Measurements from ENCODE around the gene RAB3IP.
"Not testable (repeated sequence)": the region's sequence is repeated elsewhere in the genome, so short reads cannot be mapped to it uniquely, and the experiment has no call there.

Gene RAB3IP

DNA sequence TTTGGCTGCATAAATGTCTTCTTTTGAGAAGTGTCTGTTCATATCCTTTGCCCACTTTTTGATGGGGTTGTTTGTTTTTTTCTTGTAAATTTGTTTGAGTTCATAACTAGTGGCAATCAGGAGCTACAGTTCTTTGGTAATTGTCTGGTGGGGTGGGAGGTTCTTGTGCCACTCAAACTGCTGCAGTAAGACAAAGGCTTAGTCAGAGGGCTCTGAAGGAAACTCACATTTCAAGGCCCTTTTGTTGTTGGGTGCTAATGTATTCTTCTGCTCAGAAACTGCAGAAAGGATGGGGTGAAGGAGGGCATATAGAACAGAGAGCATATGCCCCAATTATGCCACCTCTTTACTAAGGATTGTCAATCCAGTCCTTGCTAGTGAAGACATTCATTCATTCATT, 108.3 kb downstream of the RAB3IP start:
- no peaks in the 10 kb centered on the region for H3K4me1 ChIP-seq (ENCODE audit: insufficient read depth, low read length, poor library complexity, severe bottlenecking)
- no peaks in the 10 kb centered on the region for H3K27me3 ChIP-seq (ENCODE audit: insufficient read depth, low read length, poor library complexity, severe bottlenecking)
- no peaks in the 10 kb centered on the region for H3K36me3 ChIP-seq (ENCODE audit: insufficient read depth, low read length)
- no peaks in the 10 kb centered on the region for H3K9me2 ChIP-seq (replicated peaks; ENCODE audit: low read depth, low read length)
- no peaks in the 10 kb centered on the region for H4K20me1 ChIP-seq (ENCODE audit: insufficient read depth, low read length, poor library complexity, severe bottlenecking)
- no peak overlapping the region for H3K9ac ChIP-seq (ENCODE audit: low read depth, low read length, poor library complexity, severe bottlenecking)
- no peak for TF ChIP-seq EZH2phosphoT487 (IDR thresholded peaks at IDR 0.05; ENCODE audit: borderline replicate concordance)
- TF ChIP-seq, protein P1, sequence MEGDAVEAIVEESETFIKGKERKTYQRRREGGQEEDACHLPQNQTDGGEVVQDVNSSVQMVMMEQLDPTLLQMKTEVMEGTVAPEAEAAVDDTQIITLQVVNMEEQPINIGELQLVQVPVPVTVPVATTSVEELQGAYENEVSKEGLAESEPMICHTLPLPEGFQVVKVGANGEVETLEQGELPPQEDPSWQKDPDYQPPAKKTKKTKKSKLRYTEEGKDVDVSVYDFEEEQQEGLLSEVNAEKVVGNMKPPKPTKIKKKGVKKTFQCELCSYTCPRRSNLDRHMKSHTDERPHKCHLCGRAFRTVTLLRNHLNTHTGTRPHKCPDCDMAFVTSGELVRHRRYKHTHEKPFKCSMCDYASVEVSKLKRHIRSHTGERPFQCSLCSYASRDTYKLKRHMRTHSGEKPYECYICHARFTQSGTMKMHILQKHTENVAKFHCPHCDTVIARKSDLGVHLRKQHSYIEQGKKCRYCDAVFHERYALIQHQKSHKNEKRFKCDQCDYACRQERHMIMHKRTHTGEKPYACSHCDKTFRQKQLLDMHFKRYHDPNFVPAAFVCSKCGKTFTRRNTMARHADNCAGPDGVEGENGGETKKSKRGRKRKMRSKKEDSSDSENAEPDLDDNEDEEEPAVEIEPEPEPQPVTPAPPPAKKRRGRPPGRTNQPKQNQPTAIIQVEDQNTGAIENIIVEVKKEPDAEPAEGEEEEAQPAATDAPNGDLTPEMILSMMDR (conservative IDR thresholded peaks at IDR 0.05; ENCODE audit: low read length) = no peak
- no peaks in the 10 kb centered on the region for H3K9me3 ChIP-seq (ENCODE audit: insufficient read depth, low read depth, low read length)
- H3K79me2 ChIP-seq (ENCODE audit: insufficient read depth, low read length) = no peaks in the 10 kb centered on the region
- no peak overlapping the region for H3K4me2 ChIP-seq (ENCODE audit: low read depth, low read length, poor library complexity, severe bottlenecking)
- H3F3A ChIP-seq (ENCODE audit: low read depth) = no peaks in the 10 kb centered on the region
- H3K4me3 ChIP-seq (ENCODE audit: low read length, poor library complexity, severe bottlenecking) = no peak overlapping the region
- H2AFZ ChIP-seq (ENCODE audit: low read length) = no peak overlapping the region

DNA sequence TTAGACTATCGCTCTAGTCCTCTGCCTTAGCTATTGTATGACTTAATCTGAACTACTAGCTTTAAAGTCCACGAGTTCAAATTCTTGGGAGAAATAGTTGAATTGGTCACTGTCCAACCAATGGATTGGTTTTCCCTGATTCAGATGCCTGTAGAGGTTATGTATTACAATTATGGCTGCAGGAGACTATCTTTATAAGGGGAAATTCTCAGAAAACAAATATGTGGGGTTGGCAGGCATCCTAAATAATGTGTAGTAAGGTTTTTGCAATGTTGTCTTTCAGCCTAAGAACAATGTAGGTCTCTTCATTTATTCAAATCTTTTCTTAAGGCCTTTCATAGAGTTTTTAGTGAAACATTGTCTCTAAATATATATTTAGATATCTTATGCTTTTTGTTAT, 113.3 kb downstream of the RAB3IP start:
- H2AFZ ChIP-seq (ENCODE audit: low read length) = no peak overlapping the region
- H3K9me2 ChIP-seq (replicated peaks; ENCODE audit: low read depth, low read length) = no peaks in the 10 kb centered on the region
- no peaks in the 10 kb centered on the region for H3K4me1 ChIP-seq (ENCODE audit: insufficient read depth, low read length, poor library complexity, severe bottlenecking)
- no peaks in the 10 kb centered on the region for H3F3A ChIP-seq (ENCODE audit: low read depth)
- H4K20me1 ChIP-seq (ENCODE audit: insufficient read depth, low read length, poor library complexity, severe bottlenecking) = no peaks in the 10 kb centered on the region
- TF ChIP-seq, protein P1 (conservative IDR thresholded peaks at IDR 0.05; ENCODE audit: low read length) = no peak
- TF ChIP-seq EZH2phosphoT487 (IDR thresholded peaks at IDR 0.05; ENCODE audit: borderline replicate concordance) = no peak
- no peaks in the 10 kb centered on the region for H3K36me3 ChIP-seq (ENCODE audit: insufficient read depth, low read length)
- H3K27me3 ChIP-seq (ENCODE audit: insufficient read depth, low read length, poor library complexity, severe bottlenecking) = no peaks in the 10 kb centered on the region
- no peaks in the 10 kb centered on the region for H3K79me2 ChIP-seq (ENCODE audit: insufficient read depth, low read length)
- no peak overlapping the region for H3K4me2 ChIP-seq (ENCODE audit: low read depth, low read length, poor library complexity, severe bottlenecking)
- peaks cover 6% of the 10 kb centered on the region; the same call in 1 of the 2 replicates for H3K9me3 ChIP-seq (ENCODE audit: insufficient read depth, low read depth, low read length)
- H3K4me3 ChIP-seq (ENCODE audit: low read length, poor library complexity, severe bottlenecking) = no peak overlapping the region
- no peak overlapping the region for H3K9ac ChIP-seq (ENCODE audit: low read depth, low read length, poor library complexity, severe bottlenecking)

DNA sequence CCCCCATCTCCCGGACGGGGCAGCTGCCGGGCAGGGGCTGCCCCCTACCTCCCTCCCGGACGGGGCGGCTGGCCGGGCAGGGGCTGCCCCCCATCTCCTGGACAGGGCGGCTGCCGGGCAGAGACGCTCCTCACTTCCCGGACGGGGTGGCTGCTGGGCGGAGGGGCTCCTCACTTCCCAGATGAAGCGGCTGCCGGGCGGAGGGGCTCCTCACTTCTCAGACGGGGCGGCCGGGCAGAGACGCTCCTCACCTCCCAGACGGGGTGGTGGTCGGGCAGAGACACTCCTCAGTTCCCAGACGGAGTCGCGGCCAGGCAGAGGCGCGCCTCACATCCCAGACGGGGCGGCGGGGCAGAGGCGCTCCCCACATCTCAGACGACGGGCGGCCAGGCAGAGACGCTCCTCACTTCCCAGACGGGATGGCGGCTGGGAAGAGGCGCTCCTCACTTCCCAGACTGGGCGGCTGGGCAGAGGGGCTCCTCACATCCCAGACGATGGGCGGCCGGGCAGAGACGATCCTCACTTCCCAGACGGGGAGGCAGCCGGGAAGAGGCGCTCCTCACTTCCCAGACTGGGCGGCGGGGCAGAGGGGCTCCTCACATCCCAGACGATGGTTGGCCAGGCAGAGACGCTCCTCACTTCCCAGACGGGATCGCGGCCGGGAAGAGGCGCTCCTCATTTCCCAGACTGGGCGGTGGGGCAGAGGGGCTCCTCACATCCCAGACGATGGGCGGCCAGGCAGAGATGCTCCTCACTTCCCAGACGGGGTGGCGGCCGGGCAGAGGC, 114.7 kb downstream of the RAB3IP start:
- not testable (repeated sequence) for H4K20me1 ChIP-seq (ENCODE audit: insufficient read depth, low read length, poor library complexity, severe bottlenecking); H3K9me2 ChIP-seq (replicated peaks; ENCODE audit: low read depth, low read length); H3K4me3 ChIP-seq (ENCODE audit: low read length, poor library complexity, severe bottlenecking); H3F3A ChIP-seq (ENCODE audit: low read depth); H3K27me3 ChIP-seq (ENCODE audit: insufficient read depth, low read length, poor library complexity, severe bottlenecking); H3K79me2 ChIP-seq (ENCODE audit: insufficient read depth, low read length); H2AFZ ChIP-seq (ENCODE audit: low read length); H3K36me3 ChIP-seq (ENCODE audit: insufficient read depth, low read length); H3K4me2 ChIP-seq (ENCODE audit: low read depth, low read length, poor library complexity, severe bottlenecking); H3K9ac ChIP-seq (ENCODE audit: low read depth, low read length, poor library complexity, severe bottlenecking); H3K4me1 ChIP-seq (ENCODE audit: insufficient read depth, low read length, poor library complexity, severe bottlenecking); H3K9me3 ChIP-seq (ENCODE audit: insufficient read depth, low read depth, low read length)

DNA sequence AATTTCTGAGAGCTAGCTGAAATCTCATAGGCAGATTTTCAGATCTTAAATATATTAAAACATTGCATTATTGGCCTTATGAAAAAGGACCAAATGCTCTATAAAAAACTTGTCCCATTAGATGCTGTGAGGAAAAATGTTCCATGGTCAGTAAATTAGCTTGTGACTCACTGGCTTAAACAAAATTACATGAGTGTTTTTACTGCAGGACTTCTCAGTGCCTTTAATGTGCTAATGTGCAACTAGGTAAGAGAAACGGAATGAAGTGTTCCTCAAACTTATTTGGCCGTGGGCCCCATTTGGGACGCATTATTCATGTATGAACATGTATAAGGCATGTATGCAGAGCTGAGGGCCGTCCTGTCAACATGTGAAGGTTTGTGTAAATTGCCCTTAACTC, 128.0 kb downstream of the RAB3IP start:
- no peaks in the 10 kb centered on the region for H3K9me2 ChIP-seq (replicated peaks; ENCODE audit: low read depth, low read length)
- no peaks in the 10 kb centered on the region for H3K4me1 ChIP-seq (ENCODE audit: insufficient read depth, low read length, poor library complexity, severe bottlenecking)
- H3F3A ChIP-seq (ENCODE audit: low read depth) = no peaks in the 10 kb centered on the region
- no peak overlapping the region for H3K9ac ChIP-seq (ENCODE audit: low read depth, low read length, poor library complexity, severe bottlenecking)
- no peak overlapping the region for H3K4me3 ChIP-seq (ENCODE audit: low read length, poor library complexity, severe bottlenecking)
- no peak overlapping the region for H3K4me2 ChIP-seq (ENCODE audit: low read depth, low read length, poor library complexity, severe bottlenecking)
- H4K20me1 ChIP-seq (ENCODE audit: insufficient read depth, low read length, poor library complexity, severe bottlenecking) = no peaks in the 10 kb centered on the region
- no peak for TF ChIP-seq EZH2phosphoT487 (IDR thresholded peaks at IDR 0.05; ENCODE audit: borderline replicate concordance)
- TF ChIP-seq, protein P1 (conservative IDR thresholded peaks at IDR 0.05; ENCODE audit: low read length) = no peak
- H3K9me3 ChIP-seq (ENCODE audit: insufficient read depth, low read depth, low read length) = no peaks in the 10 kb centered on the region
- no peak overlapping the region for H2AFZ ChIP-seq (ENCODE audit: low read length)
- no peaks in the 10 kb centered on the region for H3K79me2 ChIP-seq (ENCODE audit: insufficient read depth, low read length)
- no peaks in the 10 kb centered on the region for H3K36me3 ChIP-seq (ENCODE audit: insufficient read depth, low read length)
- H3K27me3 ChIP-seq (ENCODE audit: insufficient read depth, low read length, poor library complexity, severe bottlenecking) = no peaks in the 10 kb centered on the region
